ENCODE results near the gene PERM1.
"Not testable (repeated sequence)": the region's sequence is repeated elsewhere in the genome, so short reads cannot be mapped to it uniquely, and the experiment has no call there.

PERM1 gene

DNA sequence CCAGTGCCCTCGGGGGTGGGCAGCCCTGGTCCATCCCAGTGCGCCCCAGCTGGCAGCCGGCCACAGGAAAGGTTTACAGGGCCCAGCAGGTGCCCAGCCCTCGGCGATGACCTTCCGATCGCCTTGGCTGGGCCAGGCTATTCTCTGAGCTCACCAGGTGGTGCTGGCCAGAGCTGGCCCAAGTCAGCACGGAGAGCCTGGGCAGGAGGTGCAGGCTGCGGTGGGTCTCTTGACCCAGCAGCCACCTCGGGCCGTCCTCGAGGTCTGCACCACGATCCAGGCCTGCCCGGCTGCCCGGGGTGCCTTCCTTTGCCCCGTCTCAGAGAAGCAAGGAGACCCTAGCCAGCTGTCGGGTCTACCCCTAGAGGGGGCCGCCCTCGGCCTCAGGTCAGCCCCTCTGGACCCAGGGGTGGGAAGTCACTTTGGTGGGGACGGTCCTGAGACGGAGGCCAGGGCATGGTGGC lies 370 bp downstream of the PERM1 start:
- DNase-seq (ENCODE audit: insufficient read length, low spot score), result no peak
- no peak for TF ChIP-seq POLR2A (IDR thresholded peaks at IDR 0.05; ENCODE audit: low read depth, low read length)
- no peak for FAIRE-seq

DNA sequence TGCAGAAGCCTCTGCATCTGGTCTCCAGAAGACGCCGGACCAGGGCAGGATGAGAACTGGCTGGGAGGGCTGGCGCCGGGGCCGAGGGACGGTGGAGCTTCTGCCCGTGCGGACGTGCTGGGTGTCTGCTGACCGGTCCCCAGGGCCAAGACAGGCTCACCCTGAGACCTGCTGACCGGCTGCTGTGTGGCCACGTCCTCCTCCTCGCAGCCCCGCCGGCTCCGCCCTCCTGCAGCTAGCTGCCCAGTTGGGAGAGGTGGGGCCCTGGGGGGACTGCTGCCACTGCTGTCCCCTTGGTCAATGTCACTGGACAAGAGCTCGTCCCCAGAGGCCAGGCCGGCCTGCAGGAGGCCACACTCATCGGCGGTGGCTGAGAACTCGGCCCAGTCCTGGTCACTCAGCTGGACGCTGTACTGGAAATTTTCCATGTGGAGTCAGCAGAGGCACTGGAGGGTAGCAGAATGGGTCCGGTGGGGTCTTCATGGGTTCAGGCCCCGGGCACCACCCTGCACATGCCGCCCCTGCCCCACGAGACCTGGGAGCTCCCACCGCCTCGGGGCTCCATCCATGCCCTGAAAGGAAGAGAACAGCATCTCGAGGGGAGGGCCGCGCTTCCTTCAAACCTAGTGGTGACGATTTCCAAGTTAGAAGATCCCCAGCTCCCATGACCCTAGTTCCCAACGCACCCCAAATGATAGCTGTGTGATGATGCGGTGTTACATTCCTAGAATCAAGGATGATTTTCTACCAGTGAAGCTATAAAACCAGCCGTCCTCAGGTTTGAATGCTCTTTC lies 1.1 kb downstream of the PERM1 start:
- FAIRE-seq, result no peak
- no peak for TF ChIP-seq POLR2A (IDR thresholded peaks at IDR 0.05; ENCODE audit: low read depth, low read length)
- no peak for DNase-seq (ENCODE audit: insufficient read length, low spot score)

DNA sequence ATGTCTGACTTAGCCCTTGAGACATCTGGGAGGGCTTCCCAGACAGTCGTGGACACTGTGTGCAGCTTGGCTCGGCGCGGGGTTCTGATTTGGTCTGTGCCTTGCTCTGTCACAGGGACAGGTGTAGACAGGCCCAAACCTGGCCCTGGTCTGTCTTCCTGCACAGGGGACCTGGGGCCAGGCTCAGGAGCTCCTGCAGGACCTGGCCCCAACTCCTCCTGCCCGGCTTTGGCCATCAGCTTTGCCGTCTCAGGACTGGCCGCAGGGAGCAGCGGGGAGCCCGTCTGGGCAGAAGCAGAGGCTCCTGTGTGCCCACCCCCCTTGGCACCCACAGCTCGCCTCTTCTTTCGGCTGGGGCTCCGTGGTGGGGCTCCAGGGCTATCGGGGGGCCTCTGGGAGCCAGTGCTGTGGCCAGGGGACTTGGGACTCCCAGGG lies 1.7 kb downstream of the PERM1 start:
- DNase-seq (ENCODE audit: insufficient read length, low spot score) (no peak), FAIRE-seq (no peak)
- TF ChIP-seq POLR2A (IDR thresholded peaks at IDR 0.05; ENCODE audit: low read depth, low read length), result no peak

DNA sequence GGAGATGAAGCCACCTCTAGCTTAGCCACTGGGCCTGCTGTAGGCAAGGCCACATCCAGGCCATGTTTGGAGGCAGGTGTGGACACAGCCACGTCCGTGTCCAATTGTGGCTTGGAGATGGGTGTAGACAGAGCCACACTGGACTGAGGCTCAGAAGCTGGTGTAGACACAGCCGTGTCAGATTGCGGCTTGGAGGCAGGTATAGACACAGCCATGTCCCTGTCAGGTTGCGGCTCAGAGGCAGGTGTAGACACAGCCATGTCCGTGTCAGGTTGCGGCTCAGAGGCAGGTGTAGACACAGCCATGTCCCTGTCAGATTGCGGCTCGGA lies 2.2 kb downstream of the PERM1 start:
- no peak for TF ChIP-seq POLR2A (IDR thresholded peaks at IDR 0.05; ENCODE audit: low read depth, low read length)
- FAIRE-seq (no peak), DNase-seq (ENCODE audit: insufficient read length, low spot score) (no peak)

DNA sequence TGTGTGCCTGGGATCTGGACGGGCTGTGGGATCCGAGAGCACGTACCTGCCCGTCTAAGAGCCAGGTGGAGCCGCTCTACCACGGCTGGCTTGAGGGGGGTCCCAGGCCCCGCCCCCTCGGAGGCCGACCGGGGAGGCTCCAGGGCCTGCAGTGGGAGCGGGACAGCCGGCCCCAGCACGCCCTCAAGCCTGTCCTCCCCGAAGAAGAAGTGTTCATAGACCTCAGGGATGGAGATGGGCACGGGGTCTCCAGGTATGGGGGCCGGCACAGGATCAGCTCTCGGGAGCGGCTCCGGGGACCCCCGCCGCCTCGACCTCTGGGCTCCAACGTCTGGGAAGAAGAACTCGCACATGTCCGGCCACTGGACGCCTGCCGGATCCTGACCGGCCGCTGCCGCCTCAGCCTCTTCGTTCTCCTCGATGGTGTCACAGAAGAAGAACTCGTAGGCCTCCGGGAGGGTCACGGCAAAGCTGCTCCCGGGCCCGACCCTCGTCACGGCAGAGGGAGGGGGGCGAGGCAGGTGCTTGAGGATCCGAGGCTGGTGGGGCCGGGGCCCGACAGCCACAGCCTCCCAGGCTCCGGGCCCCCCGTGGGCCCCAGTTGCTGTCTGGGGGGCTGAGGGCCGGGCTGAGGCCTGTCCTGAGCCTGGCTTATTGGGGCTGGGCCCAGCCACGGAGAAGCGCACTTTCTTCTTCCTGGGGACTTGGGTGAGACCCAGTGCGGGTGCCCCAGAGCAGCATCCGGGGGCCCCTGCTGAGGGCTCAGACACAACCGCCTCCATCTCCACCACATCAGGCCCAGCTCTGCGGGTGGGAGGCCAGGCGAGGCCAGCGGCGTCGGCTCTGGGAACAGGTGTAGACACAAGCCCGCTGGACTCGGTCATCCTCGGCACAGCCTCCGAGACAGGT lies 2.8 kb downstream of the PERM1 start:
- TF ChIP-seq POLR2A (IDR thresholded peaks at IDR 0.05; ENCODE audit: low read depth, low read length), result no peak
- FAIRE-seq, result no peak
- DNase-seq (ENCODE audit: insufficient read length, low spot score), result no peak

DNA sequence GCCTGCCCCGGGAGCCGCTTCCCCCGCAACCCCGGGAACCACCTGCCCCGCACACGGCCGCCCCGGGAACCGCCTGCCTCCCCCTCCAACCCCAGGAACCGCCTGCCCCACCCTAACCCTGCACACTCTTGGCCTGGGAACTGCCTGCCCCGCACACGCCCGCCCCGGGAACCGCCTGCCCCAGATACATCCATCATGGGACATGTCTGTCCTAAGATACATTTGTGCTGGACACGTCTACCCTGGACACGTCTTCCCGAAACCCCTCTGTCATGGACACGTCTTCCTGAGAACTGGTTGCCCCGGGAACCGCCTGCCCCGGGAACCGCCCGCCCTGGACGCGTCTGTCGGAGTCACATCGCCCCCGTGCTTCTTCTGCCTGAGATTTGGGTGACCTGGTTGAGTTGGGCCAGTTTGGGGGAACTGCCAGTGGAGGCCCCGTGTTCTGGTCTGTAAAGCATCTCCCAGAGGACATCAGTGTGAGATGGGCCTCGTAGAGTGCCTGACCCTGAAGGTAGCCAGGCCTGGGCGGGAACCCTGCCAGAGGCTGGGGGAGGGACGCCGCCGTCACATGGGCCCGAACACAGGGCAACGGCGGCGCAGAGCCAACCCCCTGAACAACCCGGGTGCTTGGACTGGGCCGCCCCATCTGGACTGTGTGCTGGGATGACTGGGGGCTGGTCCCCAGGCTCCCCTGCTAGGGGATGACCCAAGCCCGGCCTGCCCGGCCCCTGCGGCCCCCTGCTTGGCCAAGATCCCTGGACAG lies 3.6 kb downstream of the PERM1 start:
- DNase-seq (ENCODE audit: insufficient read length, low spot score) (no peak), FAIRE-seq (no peak)
- no peak for TF ChIP-seq POLR2A (IDR thresholded peaks at IDR 0.05; ENCODE audit: low read depth, low read length)

DNA sequence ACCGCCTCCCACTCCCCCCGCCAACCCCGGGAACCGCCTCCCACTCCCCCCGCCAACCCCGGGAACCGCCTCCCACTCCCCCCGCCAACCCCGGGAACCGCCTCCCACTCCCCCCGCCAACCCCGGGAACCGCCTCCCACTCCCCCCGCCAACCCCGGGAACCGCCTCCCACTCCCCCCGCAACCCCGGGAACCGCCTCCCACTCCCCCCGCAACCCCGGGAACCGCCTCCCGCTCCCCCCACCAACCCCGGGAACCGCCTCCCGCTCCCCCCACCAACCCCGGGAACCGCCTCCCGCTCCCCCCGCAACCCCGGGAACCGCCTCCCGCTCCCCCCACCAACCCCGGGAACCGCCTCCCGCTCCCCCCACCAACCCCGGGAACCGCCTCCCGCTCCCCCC lies 5.1 kb downstream of the PERM1 start:
- not testable (repeated sequence) for DNase-seq (ENCODE audit: insufficient read length, low spot score); FAIRE-seq

DNA sequence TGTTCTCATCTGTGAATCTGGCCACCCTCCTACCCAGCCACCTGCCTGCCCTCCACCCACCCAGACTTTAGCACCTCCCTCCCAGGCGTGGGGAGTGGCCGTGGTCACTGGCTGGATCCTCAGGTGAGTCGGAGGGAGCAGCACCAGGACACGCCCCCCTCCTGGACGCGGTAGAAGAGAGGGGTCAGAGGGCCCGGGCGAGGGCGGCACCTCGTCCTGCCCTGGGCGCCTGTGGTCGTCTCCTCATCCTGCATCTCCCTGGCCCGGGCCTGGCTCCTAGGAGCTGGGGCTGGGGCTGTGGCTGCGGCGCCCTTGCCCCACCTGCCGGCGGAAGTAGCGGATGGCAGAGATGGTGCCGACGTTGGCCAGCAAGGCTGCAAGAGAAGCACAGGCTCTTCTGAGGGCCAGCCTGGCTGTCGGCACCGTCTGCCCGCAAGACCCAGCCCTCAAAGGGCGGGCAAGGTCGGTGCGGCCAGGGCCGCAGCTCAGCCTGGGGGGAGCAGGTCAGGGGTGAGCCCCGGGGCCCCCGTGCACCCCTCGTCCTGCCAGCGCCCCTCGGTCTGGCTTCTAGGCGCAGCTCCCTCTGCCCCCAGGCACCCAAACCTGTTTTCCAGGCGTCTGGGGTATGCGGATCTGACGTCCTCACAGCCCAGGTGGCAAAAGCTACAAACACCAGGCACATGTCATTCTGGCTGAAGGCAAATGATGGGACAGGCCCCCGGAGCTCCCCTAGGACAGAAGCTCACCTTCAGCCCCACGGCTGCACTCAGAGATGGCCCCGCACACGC lies 5.8 kb downstream of the PERM1 start:
- TF ChIP-seq POLR2A (IDR thresholded peaks at IDR 0.05; ENCODE audit: low read depth, low read length), result no peak
- DNase-seq (ENCODE audit: insufficient read length, low spot score) (peak; percentile 72), FAIRE-seq (no peak)

DNA sequence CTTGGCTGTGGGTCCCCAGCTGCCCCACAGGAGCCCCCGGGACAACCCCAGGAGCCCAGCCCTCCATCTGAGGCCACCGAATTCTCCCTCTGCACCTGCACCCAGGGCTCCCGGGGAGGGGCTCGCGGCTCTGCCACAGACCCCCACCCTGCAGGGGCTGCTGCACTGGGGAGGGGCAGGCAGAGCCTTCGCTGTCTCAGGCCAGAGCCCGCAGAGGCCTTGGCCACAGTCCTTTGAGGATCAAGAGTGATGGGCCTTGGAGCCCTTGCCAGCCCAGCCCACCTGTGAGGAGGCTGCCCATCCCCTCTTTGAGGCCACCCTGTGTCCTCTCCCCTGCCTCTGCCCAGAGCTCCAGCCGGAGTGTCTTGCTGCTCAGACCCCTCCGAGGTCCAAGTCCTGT lies 6.5 kb downstream of the PERM1 start:
- no peak for TF ChIP-seq POLR2A (IDR thresholded peaks at IDR 0.05; ENCODE audit: low read depth, low read length)
- DNase-seq (ENCODE audit: insufficient read length, low spot score) (no peak), FAIRE-seq (no peak)

DNA sequence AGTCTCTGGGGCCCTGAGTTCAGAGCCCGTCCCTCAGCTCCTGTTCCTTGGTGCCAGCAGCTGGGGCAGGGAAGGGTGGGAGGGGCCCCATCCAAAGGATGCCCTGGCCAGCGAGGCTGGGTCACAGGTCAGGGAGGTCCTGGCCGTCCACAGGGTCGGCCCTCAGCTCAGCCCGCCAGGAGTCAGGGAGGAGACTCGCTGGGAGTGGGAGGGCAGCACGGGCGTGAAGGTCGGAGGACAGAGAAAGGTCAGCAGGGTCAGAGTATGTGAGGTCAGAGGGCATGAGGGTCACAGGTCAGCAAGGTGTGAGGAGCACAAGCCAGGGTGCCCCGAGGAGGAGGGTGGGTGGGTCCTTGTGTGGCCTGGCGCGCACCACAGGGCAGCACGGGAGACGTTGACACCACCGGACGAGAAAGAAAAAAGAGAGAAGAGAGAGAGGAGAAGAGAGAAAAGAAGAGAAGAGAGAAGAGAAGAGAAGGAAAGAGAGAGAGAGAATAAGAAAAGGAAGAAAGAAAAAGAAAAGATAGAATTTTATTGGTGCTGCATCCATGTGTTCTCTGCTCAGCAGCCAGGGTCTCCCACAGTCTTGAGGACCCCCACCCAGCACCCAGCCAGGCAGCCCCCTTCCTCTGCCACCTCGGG lies 7.1 kb downstream of the PERM1 start:
- DNase-seq (ENCODE audit: insufficient read length, low spot score), result no peak
- no peak for TF ChIP-seq POLR2A (IDR thresholded peaks at IDR 0.05; ENCODE audit: low read depth, low read length)
- FAIRE-seq, result no peak

DNA sequence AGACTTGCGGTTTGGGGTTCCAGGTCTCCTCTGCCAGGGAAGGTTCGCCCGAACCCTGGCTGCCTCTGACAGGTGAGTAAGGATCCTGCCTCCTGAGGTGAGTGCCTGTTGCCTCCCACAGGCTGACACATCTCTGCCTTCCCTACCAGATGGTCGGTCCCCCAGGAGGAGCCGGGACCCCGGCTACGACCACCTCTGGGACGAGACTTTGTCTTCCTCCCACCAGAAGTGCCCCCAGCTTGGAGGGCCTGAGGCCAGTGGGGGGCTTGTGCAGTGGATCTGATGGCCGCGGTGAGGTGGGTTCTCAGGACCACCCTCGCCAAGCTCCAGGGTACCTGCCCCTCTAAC lies 7.6 kb downstream of the PERM1 start:
- no peak for TF ChIP-seq POLR2A (IDR thresholded peaks at IDR 0.05; ENCODE audit: low read depth, low read length)
- DNase-seq (ENCODE audit: insufficient read length, low spot score) (no peak), FAIRE-seq (no peak)

DNA sequence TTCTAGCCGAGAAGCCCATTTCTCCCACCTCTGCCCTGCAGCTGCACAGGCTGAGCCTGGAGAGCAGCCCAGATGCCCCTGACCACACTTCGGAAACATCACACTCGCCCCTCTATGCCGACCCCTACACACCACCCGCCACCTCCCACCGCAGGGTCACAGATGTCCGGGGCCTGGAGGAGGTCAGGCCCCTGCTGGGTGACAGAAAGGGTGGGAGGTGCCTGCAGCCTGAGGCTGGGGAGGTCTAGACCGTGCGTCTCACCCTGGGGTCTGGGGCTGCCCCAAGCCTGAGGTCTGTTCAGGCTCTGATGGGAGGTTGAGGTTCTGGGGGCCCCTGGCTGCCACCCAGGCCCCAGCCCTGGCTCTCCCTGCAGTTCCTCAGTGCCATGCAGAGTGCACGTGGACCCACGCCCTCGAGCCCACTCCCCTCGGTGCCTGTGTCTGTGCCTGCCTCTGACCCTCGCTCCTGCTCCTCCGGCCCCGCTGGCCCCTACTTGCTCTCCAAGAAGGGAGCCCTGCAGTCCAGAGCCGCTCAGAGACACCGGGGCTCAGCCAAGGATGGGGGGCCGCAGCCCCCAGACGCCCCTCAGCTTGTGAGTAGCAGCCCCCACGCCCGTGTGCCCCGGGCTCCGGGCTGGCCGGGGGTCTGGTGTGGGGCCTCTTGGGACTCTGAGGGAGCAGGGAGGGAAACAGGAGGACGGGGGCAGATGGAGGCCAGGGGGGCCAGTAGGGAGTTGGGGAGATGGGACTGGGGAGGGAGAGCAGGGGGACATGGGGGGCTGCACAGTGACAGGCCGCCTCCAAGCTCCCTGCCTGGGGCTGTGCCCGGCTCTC lies 8.2 kb downstream of the PERM1 start:
- FAIRE-seq (no peak), DNase-seq (ENCODE audit: insufficient read length, low spot score) (no peak)
- no peak for TF ChIP-seq POLR2A (IDR thresholded peaks at IDR 0.05; ENCODE audit: low read depth, low read length)

All from H54 (cell line).